ENCODE data around the gene FNTB.
"Not testable (repeated sequence)": the region's sequence is repeated elsewhere in the genome, so short reads cannot be mapped to it uniquely, and the experiment has no call there.

FNTB gene

GRCh38 chr14:65057695-65058094 is 71.0 kb downstream of the FNTB start:
- DNase-seq = no peak

GRCh38 chr14:65062096-65063075 is 75.7 kb downstream of the FNTB start:
- DNase-seq = no peak

- no peak for DNase-seq
These were observed 79.0 kb downstream of the FNTB start for GRCh38 chr14:65065719-65066118.

GRCh38 chr14:65069874-65070413 is 83.2 kb downstream of the FNTB start:
- no peak for DNase-seq

- DNase-seq = no peak
These were observed 83.8 kb downstream of the FNTB start for GRCh38 chr14:65070471-65070976.

- no peak for DNase-seq
These were observed 84.8 kb downstream of the FNTB start for GRCh38 chr14:65071544-65071943.

- no peak for DNase-seq
These were observed 85.6 kb downstream of the FNTB start for GRCh38 chr14:65072256-65072655.

GRCh38 chr14:65072937-65073336 is 86.2 kb downstream of the FNTB start:
- no peak for DNase-seq

- DNase-seq = no peak
These were observed 87.0 kb downstream of the FNTB start for GRCh38 chr14:65073605-65074201.

- no peak for DNase-seq
These were observed 87.9 kb downstream of the FNTB start for GRCh38 chr14:65074449-65075150.

GRCh38 chr14:65075628-65076325 is 89.1 kb downstream of the FNTB start:
- no peak for DNase-seq

GRCh38 chr14:65077318-65077717 is 90.6 kb downstream of the FNTB start:
- DNase-seq = no peak

- no peak for DNase-seq
These were observed 92.5 kb downstream of the FNTB start for GRCh38 chr14:65079201-65079600.

- no peak for DNase-seq
These were observed 93.1 kb downstream of the FNTB start for GRCh38 chr14:65079768-65080167.

GRCh38 chr14:65080960-65081747 is 94.5 kb downstream of the FNTB start:
- DNase-seq = no peak

GRCh38 chr14:65082930-65083329 is 96.2 kb downstream of the FNTB start:
- no peak for DNase-seq

- DNase-seq = no peak
These were observed 98.1 kb downstream of the FNTB start for GRCh38 chr14:65084554-65085505.

- DNase-seq = not testable (repeated sequence)
These were observed 100.0 kb downstream of the FNTB start for GRCh38 chr14:65086686-65087085.

GRCh38 chr14:65087835-65088234 is 101.1 kb downstream of the FNTB start:
- DNase-seq = not testable (repeated sequence)

- no peak for DNase-seq
These were observed 105.7 kb downstream of the FNTB start for GRCh38 chr14:65092349-65092748.

Data from cortex of kidney (tissue), 1 donor.